Measurements from ENCODE around the gene AQP11.

DNA sequence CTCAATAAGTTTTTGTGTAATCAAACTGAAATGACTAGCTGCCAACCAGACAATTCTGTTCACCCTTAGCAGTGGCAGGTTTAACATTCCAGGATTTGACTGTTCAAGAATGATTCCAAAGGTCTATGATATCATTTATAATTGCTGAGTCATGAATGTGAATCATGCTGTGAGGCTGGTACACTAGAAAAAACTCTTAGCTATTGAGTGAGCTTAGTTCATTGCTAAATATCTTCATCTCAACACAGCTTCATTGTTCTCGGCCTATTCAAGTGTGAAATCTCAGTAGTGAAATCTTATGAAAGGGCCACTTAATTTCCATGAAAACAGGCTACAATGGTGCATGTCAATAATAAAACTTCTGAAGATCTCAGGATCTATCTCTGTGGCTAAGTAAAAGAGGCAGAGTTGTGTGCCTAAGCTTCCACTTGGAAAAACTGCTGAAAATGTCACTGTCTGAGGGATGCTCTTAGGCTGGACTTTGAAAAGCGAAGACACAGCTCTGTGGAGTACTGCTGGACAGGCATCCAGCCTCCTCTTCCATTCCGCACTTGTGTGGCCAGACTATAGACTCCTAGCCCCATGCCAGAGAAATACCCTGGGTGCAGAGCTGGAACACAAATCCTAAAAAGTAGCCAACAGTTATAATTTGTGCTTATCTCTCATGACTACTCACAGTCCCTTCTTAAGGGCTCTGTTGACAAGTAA is 12.8 kb downstream of the AQP11 start:
- TF ChIP-seq PATZ1 (CRISPR knock-in tag; IDR thresholded peaks at IDR 0.05; ENCODE audit: borderline replicate concordance) (peak; percentile 66; the same call in 1 of the 2 replicates), ZNF565 (CRISPR knock-in tag; conservative IDR thresholded peaks at IDR 0.05; ENCODE audit: low read depth) (no peak), SNAI2 (CRISPR knock-in tag; IDR thresholded peaks at IDR 0.05) (no peak; the same call in 1 of the 2 replicates), BACH2 (CRISPR knock-in tag; IDR thresholded peaks at IDR 0.05; ENCODE audit: borderline replicate concordance) (no peak; the same call in 1 of the 2 replicates)
- TF ChIP-seq, protein P1, sequence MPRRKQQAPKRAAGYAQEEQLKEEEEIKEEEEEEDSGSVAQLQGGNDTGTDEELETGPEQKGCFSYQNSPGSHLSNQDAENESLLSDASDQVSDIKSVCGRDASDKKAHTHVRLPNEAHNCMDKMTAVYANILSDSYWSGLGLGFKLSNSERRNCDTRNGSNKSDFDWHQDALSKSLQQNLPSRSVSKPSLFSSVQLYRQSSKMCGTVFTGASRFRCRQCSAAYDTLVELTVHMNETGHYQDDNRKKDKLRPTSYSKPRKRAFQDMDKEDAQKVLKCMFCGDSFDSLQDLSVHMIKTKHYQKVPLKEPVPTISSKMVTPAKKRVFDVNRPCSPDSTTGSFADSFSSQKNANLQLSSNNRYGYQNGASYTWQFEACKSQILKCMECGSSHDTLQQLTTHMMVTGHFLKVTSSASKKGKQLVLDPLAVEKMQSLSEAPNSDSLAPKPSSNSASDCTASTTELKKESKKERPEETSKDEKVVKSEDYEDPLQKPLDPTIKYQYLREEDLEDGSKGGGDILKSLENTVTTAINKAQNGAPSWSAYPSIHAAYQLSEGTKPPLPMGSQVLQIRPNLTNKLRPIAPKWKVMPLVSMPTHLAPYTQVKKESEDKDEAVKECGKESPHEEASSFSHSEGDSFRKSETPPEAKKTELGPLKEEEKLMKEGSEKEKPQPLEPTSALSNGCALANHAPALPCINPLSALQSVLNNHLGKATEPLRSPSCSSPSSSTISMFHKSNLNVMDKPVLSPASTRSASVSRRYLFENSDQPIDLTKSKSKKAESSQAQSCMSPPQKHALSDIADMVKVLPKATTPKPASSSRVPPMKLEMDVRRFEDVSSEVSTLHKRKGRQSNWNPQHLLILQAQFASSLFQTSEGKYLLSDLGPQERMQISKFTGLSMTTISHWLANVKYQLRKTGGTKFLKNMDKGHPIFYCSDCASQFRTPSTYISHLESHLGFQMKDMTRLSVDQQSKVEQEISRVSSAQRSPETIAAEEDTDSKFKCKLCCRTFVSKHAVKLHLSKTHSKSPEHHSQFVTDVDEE (CRISPR knock-in tag; IDR thresholded peaks at IDR 0.05), result no peak
